Fibroblast of the aortic adventitia (primary cell): Measurements from ENCODE around the gene CASP3. TPM values are rescaled to one million over a fixed set of nuclear protein-coding genes. Genes with fewer than 3 reads are reported as not detected.
A peak's percentile ranks its signal among the peaks of the same experiment; 100 is the strongest.
"Not testable (repeated sequence)": the region's sequence is repeated elsewhere in the genome, so short reads cannot be mapped to it uniquely, and the experiment has no call there.

Experiments
- DNase-seq: peaks from one replicate; pipeline ENCODE4 v3.0.0-alpha.2; 2010; ENCODE audit warnings: low read depth
- H3K4me3 ChIP-seq: 2 replicates; pipeline ENCODE4 v1.5.1; 2011; ENCODE audit warnings: low read depth, mild to moderate bottlenecking, control low read depth, low read length, moderate library complexity
- total RNA-seq: library from RNA; depleted of rRNA; stranded (reverse); fragments of >200 nt; gene quantifications from 2 replicates; pipeline ENCODE4 v1.2.3, GENCODE V29; 2012; ENCODE audit warnings: low replicate concordance
- TF ChIP-seq, protein P1 (sequence below): IDR thresholded peaks from 2 replicates; pipeline ENCODE4 v1.5.1; 2011; ENCODE audit warnings: mild to moderate bottlenecking, low read length, control low read depth, inconsistent platforms; ENCODE audit not compliant: insufficient read depth

CASP3 gene
- total RNA-seq, 1 donor: 36.2 TPM

DNA sequence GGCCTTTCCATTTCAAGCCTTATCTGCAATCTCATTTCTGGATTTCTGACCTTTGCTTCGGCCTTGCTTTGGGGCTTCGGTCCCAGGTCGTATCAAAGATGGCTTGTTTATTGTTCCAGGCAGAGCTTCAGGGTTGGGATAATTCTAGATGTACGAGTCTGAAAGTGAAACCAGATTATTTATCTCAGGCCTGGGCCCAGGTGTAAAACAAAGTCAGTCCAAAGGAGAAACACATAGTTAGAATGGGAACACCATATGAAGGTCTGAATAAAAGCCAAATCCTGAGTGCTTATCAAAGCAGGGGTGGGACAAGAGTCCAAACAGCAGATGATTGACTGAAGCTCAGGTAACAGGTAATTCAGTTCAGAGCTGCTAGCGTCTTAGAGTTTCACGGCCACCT lies 17.4 kb upstream of the CASP3 start:
- no peak for DNase-seq

DNA sequence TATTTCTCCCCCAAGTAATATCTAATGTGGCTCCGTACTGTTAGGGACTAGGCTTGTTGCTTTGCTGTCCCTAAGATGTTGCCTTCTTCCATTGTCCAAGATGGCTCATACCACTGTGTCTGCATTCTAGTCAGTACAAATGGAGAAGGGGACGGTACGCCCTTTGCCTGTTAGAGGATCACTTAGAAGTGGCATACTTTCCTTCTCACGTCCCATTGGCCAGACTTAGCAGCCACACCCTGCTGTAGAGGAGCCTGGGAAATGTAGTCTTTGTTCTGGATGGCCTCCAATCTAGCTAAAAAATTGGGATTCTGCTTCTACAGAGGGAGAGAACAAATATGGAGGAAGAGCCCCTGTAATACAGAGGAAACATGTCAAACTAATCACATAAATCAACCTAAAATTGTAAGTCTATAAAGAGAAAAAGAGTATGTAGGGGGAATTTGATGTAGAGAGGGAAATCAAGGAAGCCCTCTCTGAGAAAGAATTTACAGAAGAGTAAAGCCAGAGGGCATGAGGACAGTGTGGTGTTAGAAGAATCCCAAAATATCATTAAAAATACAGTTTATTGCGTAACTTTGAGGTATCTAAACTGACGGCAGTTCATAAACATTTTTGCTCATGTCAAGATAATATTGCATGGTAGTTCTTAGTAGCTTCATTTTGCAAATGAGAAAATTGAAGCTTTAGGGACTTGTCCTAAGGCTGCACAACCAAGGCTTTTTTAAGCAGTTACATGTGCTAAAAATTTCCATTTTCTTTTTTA lies 15.4 kb upstream of the CASP3 start:
- TF ChIP-seq, protein P1, sequence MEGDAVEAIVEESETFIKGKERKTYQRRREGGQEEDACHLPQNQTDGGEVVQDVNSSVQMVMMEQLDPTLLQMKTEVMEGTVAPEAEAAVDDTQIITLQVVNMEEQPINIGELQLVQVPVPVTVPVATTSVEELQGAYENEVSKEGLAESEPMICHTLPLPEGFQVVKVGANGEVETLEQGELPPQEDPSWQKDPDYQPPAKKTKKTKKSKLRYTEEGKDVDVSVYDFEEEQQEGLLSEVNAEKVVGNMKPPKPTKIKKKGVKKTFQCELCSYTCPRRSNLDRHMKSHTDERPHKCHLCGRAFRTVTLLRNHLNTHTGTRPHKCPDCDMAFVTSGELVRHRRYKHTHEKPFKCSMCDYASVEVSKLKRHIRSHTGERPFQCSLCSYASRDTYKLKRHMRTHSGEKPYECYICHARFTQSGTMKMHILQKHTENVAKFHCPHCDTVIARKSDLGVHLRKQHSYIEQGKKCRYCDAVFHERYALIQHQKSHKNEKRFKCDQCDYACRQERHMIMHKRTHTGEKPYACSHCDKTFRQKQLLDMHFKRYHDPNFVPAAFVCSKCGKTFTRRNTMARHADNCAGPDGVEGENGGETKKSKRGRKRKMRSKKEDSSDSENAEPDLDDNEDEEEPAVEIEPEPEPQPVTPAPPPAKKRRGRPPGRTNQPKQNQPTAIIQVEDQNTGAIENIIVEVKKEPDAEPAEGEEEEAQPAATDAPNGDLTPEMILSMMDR: no peak
- no peak for DNase-seq
- no peak overlapping the region for H3K4me3 ChIP-seq

More for the DNA sequence above, 17.4 kb upstream of the CASP3 start:
- H3K4me3 ChIP-seq: no peak overlapping the region
- TF ChIP-seq, protein P1: no peak

DNA sequence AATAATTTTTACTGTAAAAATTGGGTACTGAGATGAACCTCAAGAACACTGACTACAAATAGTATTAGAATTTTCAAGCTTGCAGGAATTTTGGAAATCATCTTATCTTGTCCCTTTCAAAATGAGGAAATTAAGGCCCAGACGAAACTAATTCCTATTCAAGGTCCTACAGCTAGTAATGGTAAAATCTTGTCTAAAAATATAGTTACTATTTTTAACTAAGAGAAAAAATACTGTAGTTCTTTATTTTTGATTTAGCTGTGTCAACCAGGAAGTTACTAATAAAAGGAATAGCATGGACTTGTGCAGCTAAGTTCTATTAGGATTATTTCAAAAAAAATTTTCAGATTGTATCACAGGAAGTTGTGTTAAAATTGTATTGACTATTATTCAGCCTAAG lies 13.0 kb upstream of the CASP3 start:
- H3K4me3 ChIP-seq: no peak overlapping the region
- TF ChIP-seq, protein P1: no peak
- no peak for DNase-seq

DNA sequence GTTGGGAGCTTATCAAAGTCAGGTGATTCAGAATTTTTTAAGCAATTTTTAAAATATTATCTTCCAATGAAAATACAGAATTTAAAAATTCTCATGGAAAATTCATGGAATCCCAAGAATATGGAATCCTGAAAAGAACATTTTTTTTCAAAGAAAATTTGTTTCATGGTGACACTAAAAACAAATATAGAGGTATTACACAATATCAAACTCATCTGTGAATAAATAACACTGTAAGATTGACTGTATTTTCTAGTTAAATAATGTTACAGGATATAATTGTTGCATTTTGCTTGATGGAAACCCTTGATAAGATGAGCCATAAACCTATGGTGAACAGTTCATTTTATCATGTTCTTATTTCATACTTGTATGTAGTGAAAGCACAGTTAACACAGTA lies 11.7 kb upstream of the CASP3 start:
- DNase-seq: no peak
- H3K4me3 ChIP-seq: no peak overlapping the region
- TF ChIP-seq, protein P1: no peak

DNA sequence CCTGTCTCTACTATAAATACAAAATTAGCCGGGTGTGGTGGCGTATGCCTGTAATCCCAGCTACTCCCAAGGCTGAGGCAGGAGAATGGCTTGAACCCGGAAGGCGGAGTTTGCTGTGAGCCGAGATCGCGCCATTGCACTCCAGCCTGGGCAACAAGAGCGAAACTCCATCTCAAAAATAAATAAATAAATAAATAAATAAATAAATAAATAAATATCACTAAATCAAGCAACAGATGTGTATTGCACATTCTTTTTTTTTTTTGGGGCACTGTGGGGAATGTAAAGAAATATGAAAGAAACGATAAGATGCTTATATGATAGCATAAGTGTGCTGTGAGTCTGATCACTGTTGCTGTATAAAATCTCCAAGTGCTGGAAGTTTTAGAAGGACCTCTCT lies 8.6 kb upstream of the CASP3 start:
- H3K4me3 ChIP-seq, DNase-seq: not testable (repeated sequence)

DNA sequence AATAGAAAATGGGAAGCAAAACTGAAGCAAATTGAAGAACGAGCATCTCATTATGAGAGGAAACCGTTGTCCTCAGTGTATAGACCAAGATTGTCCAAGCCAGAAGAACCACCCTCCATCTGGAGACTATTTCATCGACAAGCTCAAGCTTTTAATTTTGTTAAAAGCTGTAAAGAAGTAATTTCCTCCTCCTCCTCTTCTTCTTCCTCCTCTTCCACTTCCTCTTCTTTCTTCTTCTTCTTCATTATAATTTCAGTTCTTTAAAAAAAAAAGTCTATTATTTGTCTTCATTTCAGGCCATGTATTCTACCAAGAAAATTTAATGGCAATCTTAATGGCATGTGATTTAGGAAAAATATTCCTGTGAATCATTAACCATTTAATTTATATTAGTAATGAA lies 7.9 kb upstream of the CASP3 start:
- TF ChIP-seq, protein P1: no peak
- no peak for DNase-seq
- H3K4me3 ChIP-seq: no peak overlapping the region

DNA sequence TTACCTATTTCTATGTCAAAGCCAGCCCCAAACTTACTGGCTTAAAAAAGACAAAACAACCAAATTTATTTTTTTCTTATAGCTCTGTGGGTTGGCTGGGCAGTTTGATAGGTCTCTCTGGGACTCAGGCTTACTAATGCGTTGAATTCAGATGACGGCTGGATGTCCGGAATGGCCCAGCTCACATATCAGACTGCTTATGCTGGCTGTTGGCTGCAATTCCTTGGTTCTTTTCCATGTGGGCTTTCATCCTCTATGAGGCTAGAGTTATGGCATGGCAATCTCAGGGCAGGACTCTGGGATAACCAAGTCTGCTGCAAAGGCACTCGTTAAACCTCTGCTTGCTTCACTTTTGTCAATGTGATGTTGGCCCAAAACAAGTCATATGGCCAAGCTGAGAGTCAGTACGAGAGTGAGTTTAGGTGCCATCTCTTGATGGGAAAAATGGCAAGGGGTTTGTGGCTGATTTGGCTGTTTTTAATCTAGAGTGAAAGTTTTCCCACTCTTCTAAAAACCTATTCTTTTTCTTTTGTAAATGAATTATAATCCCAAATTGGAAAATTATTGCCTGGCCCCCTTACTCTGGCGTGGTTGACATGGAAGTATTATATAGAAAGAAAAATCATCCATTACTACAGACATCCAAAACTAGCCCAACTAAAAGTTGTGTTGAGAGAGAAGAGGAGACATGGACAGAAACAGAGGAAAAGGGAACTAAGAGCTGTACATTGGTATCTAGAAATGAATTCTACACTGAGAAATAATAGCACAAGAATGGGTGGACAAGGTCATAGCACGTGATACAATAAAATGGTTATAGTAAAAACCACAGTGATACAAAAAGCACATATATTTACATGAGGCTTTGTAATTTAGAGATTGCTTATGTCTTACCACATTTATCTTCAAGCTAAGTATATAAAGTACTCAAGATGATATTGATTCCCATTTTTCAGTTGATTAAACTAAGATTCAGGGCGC lies 6.9 kb upstream of the CASP3 start:
- TF ChIP-seq, protein P1: no peak
- peak; percentile 32 for DNase-seq

More for the DNA sequence above, 6.9 kb upstream of the CASP3 start:
- no peak overlapping the region for H3K4me3 ChIP-seq
